ENCODE results near the gene RIT2.

Gene RIT2

DNA sequence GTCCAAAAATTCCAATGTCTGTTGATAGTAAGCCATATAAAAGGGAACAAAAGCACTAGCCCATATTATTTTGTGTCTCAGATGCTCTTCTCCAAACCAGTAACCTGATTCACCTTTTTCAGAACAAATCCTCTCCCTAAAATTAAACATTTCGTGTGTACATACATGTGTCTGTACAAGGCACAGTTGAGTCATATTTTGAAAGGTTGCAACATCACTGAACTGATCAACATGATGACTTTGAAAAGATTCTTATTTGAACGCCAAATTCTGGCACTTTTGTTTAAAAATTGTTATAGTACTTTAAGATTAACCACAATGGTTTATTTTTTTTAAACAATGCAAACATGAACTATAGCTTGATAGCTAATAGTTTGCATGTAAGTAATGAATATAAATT, 102.5 kb downstream of the RIT2 start:
- no peak for DNase-seq (ENCODE audit: low spot score)

GRCh38 chr18:43010611-43011010, 104.9 kb downstream of the RIT2 start:
- no peak for DNase-seq (ENCODE audit: low spot score)

GRCh38 chr18:43009674-43010073, 105.8 kb downstream of the RIT2 start:
- no peak for DNase-seq (ENCODE audit: low spot score)

DNA sequence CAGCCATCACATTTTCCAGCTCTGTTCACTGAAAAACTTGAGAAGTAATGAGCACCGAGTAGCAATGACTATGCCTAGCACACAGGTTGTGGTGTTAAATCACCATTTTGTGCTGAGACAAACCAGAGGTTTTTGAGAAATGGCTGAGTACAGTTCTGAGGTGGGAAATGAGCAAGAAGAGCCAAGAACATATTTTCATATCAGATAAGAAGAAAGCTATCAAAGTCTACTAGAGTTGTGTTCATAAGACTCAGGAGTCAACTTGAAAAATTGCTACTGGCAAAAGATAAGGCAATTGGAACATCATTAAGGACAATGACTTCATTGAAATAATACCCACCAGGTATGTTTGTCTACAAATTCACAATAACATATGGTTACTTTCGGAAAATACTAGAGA, 108.1 kb downstream of the RIT2 start:
- no peak for DNase-seq (ENCODE audit: low spot score)

DNA sequence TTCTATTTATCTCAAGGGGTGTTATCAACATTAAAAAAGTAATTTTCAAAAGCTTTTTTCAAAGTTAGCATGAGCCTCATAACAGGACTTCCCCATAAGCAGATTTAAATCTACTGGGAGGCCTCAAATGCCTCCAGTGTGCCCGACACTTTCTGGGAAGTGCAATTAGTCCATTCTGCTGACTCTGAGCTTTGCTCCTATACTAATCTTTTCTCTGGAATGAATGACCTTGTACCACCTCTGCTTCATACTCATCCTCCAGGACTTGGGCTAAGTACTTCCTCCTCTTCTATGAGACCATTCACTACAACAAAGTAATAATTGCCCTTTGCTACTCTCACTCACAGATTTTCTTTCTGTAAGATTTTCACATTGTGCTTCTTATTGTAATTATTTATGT, 111.1 kb downstream of the RIT2 start:
- no peak for DNase-seq (ENCODE audit: low spot score)

DNA sequence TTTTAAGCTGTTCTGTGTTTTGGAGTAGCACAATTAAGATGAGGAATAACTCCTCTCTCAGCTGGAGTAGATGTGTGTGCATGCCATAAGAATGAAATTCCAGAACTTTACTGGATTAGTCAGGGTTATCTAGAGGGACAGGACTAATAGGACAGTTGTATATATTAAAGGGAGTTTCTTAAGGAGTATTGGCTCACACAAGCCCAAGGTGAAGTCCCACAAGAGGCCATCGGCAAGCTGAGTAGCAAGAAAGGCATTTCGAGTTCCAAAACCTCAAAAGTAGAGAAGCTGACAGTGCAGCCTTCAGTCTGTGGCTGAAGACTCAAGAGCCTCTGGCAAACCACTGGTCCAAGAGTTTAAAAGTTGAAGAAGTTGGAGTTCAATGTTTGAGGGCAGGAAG, 113.7 kb downstream of the RIT2 start:
- DNase-seq (ENCODE audit: low spot score), result no peak

DNA sequence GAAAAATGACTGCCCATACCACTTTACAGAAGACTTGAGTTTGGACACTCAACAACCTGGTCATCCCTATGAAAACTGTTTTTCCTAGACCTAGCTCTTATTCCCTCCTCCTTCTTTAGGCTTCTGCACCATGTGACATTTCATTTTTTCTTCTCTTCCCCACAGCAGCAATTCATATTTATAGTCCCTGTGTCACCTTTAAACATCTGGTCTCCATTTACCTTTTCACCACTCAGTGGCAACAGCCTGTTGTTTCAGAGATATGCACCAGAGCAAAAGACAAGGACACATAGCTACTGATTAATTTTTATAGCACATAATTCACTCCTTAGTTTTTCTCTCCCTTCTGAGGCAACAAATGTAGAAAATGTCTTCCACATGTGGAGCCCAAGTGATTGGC, 118.7 kb downstream of the RIT2 start:
- DNase-seq (ENCODE audit: low spot score), result no peak

DNA sequence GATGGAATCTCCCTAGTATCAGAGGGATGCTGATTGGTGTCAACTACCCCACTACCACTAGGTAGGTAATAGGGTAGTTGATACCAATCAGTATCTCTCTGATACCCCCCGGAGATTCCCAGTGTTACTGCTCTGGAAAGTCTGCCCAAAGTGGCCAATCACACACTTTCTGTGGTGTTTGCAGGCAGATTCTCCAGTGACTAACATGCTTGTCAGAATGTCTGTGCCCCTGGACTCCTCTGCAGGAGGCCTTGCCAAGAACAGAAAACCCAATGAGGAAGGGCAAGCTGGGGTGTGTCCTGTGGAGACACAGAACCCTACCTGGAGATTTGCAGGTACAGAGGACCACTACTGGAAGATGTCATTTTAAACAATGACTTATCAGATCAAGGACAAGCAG, 135.1 kb downstream of the RIT2 start:
- no peak for DNase-seq (ENCODE audit: low spot score)

- DNase-seq (ENCODE audit: low spot score), result no peak
Measured at GRCh38 chr18:42977982-42978637, 137.4 kb downstream of the RIT2 start.

DNA sequence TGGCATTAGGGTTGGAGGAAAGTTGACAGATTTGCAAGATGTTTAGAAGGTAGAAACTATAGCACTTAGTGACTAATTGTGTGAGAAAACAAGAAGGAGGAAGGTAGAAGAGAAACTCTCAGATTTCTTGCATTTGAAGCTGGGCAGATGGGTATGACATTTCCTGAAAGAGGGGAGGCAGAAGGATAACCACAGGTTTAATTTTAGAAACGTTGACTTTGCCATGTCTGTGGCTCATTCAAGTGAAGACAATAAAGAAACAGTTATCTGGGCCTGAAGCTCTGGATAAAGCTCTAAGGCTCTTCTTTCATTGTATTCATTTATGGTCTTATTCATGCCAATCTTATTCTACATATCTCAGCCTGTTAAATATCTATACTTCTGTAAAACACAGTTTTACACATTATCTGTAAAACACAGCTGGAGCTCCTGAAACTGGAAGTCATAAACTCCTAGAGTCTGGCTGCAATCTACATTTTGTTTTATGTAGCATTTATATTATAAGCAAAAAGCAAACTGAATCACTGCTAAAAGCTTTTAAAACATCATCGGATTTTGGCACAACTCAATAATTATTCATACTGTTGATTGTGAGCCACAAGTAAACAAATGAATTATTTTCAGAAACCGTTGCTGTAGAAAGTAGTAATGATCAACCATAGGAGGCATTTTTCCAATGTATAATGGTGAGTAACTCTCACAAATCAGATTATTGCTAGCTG, 138.5 kb downstream of the RIT2 start:
- DNase-seq (ENCODE audit: low spot score), result no peak

DNA sequence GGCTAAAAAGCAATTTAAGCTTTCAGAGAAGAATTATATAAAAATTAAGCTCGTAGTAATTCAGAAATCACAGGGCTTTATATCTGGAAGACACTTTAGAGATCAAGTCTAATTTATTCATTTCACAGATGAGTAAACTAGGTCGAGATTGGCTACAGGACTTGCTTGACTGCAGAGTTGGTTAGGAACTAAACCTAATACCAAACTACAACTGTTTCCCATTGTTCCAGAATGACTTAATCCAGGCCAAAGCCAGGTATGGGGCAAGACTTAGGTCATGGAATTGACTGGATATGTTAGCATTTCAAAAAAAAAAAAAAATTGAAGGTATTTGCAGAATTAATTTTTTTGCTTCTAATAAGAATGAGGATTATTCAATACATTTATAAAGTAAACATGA, 146.1 kb downstream of the RIT2 start:
- no peak for DNase-seq (ENCODE audit: low spot score)

DNA sequence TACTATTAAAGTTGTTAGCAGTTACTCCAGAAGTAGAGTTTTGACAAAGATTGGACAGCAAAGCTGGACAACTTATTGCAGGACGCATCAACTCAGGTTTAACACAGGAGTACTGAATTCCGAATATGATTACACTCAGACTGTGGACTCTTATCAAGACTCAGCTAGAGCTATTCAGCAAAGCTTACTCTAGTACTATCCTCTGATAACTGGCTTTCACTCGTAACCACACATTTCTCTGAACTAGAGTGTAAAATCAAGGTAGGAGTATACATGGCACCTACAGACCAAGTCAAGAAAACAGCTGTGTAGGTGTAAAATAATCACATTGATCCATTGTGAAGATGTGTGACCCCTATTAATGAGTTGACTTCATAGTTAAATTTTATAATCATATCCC, 154.2 kb downstream of the RIT2 start:
- DNase-seq (ENCODE audit: low spot score), result no peak

- DNase-seq (ENCODE audit: low spot score), result no peak
Measured at GRCh38 chr18:42959528-42959927, 156.0 kb downstream of the RIT2 start.

- DNase-seq (ENCODE audit: low spot score), result no peak
Measured at GRCh38 chr18:42958353-42958752, 157.1 kb downstream of the RIT2 start.

DNA sequence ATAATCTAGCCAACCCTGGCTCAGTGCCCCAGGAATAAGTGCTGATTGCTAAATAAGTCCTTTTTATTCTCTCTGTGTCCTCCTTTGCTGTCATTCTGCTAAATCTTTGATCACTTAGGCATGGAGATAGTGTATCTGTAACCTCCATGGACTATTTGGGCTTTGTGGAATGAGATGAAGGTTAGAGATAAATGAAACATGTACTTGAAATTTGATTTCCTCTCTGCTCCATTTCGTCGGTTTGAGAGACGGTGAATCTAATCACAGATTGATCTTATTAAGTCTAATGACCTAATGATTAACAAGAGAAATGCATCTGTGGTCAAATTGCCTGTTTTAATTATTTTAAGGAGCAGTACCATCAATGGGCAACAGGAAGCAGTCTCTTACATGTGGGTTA, 159.2 kb downstream of the RIT2 start:
- DNase-seq (ENCODE audit: low spot score), result no peak

- DNase-seq (ENCODE audit: low spot score), result no peak
Measured at GRCh38 chr18:42954887-42955286, 160.6 kb downstream of the RIT2 start.

DNA sequence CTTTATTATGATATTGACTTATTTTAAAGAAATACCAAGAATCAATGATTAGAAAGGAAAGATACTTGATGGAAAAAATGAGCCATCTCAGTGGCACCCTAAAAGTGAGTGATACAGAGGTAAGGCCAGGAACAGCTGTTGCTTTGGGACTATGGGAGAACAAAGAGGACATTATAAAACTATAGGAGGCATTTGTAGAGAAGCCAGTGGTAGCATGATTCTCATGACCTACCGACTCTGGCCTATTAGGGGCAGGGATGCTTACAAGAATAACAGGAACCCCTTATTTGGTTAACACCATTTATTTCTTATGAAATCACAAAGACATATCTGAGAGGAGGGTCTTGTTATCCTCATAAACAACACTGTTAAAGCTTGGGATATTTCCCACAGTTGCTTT, 162.2 kb downstream of the RIT2 start:
- no peak for DNase-seq (ENCODE audit: low spot score)

- DNase-seq (ENCODE audit: low spot score), result no peak
Measured at GRCh38 chr18:42950732-42951131, 164.8 kb downstream of the RIT2 start.

GRCh38 chr18:42948831-42949230, 166.7 kb downstream of the RIT2 start:
- DNase-seq (ENCODE audit: low spot score), result no peak

- no peak for DNase-seq (ENCODE audit: low spot score)
Measured at GRCh38 chr18:42941860-42942259, 173.6 kb downstream of the RIT2 start.

GRCh38 chr18:42941021-42941420, 174.5 kb downstream of the RIT2 start:
- no peak for DNase-seq (ENCODE audit: low spot score)

DNA sequence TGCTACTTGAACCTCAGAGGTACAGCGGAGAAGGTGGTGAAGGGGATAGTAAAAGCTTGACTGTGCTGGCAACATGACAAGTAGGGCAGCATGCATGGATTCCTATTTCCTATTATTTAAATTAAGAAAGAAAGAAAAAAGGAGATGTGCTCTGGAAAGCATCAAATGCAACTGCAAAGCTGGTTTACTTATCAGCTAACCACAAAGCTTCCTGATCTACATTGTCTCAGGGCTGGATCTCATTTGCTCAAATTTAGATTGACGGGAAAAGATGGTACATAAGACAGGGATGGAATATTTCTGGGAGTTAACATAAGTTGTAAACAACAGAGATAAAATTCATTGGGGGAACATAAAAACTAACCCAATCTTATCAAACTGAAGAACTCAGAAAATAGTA, 178.0 kb downstream of the RIT2 start:
- no peak for DNase-seq (ENCODE audit: low spot score)

DNA sequence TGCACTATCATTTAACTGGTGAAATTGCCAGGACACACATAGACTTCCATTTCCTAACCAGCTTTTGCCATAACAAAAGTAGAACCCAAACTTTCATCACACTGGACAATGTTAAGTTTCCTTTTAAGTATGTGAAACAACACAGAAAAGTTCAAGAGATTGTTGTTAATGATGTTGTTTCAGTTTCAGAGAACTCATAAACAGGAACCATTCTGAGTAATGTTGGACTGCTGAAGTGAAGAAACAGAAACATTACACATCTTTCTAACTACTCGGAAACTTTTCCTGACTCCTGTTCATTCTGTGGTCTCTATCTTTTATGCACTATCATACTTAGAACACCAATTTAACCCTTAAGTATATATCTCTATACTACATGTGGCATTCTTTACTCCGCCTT, 179.2 kb downstream of the RIT2 start:
- no peak for DNase-seq (ENCODE audit: low spot score)

- no peak for DNase-seq (ENCODE audit: low spot score)
Measured at GRCh38 chr18:42931491-42931890, 184.0 kb downstream of the RIT2 start.
